K562 treated with DMSO at 1 percent for 48 hours (cell line): ENCODE measurements around the gene MARK1. TPM values are rescaled to one million over a fixed set of nuclear protein-coding genes. Genes with fewer than 3 reads are reported as not detected.

Experiments used
- total RNA-seq: library from RNA; unstranded; fragments of 300-600 nt; gene quantifications from 2 replicates; pipeline ENCODE4 v1.2.3, GENCODE V29; 2022; ENCODE audit warnings: low replicate concordance; ENCODE audit errors: extremely low read depth

Gene MARK1
- total RNA-seq, result not detected in 2 replicates

DNA sequence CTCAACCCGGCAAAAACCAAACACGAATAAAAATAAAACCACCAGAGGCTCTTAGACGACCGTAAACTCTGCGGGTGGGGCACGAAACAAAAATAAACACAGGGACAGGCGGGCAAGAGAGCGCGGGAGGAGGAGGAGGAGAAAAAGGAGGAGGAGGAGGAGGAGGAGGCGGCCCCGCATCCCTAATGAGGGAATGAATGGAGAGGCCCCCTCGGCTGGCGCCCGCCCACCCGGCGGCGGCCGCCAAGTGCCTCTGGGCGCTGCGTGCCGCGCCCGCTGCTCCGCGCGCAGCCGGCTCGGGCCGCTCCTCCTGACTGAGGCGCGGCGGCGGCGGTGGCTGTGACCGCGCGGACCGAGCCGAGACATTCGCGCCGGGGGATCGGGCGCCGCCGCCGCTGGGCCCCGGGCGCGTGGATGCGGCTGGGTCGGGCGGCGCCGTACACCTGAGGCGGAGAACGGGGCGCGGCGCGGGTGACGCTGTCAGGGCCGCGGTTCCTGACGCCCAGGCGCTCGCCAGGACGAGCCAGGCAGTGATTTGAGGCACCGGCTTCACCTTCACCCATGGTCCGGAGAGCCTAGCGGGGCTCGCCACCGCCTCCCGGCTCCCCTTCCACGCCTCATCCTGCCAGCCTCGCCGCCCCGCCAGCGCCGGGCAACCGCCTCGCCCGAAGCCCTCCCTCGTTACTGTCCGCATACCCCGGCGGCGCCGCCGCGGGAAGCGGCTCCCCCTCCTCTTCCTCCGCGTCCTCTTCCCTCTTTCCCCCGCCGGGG is at the start of gene MARK1:
Gene MARK1, plus strand, starts transcription at position 229 of the 771 bp plus-strand sequence. CDS start 687 bp downstream, outside the sequence.

GRCh38 chr1:220690140-220691052 is 162.5 kb downstream of the MARK1 start, which contains the start of gene C1orf115:
TSS of gene C1orf115 (plus strand) at chr1:220690363. CDS start at chr1:220690403, 40 bp downstream.

Other genes starting within 250 kb of the MARK1 start
- gene C1orf115, start 162.2 kb downstream of the MARK1 start, total RNA-seq, result not detected in 2 replicates
- not detected in 2 replicates for gene MTARC2, start 220.2 kb downstream of the MARK1 start, total RNA-seq